Measurements from ENCODE around the gene JARID2. TPM values are rescaled to one million over a fixed set of nuclear protein-coding genes. Genes with fewer than 3 reads are reported as not detected.
"Not testable (repeated sequence)": the region's sequence is repeated elsewhere in the genome, so short reads cannot be mapped to it uniquely, and the experiment has no call there.

The JARID2 gene
- total and polyA plus RNA-seq, 4 donors: 1.4 to 12.3 (median 3.4) TPM

DNA sequence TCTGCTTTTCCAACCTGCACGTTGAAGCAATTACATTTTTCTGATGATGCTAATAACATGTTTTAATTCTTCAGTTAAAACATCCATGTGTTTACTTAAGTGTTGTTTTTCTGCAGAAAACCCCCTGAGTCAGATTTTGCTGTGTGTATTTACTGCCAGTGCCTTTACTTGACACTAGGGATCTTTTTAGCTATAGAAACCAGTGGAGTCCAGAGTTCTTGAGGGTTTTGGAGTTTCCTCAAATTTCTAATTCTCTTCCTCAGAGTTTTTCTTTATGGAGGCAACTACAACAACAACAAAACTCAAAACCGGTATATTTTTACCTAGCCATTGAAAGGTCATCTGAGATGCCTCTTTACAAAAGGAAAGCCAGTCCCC is 168.4 kb downstream of the JARID2 start:
- no peak overlapping the region for H3K27ac ChIP-seq (ENCODE audit: low read depth in 1 of 2, low read length in 2 of 2)
- 88% methylated on average over 2 of the region's 2 CpGs for WGBS
- no peak for TF ChIP-seq RXRA (IDR thresholded peaks at IDR 0.05)
- TF ChIP-seq, protein P1, sequence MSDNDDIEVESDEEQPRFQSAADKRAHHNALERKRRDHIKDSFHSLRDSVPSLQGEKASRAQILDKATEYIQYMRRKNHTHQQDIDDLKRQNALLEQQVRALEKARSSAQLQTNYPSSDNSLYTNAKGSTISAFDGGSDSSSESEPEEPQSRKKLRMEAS (IDR thresholded peaks at IDR 0.05): no peak
- TF ChIP-seq FOXA1 (IDR thresholded peaks at IDR 0.05): no peak
- no peak for TF ChIP-seq FOXA2 (IDR thresholded peaks at IDR 0.05)
- no peak for TF ChIP-seq EGR1 (IDR thresholded peaks at IDR 0.05; ENCODE audit: low read depth in 2 of 2)
- TF ChIP-seq, protein P2, sequence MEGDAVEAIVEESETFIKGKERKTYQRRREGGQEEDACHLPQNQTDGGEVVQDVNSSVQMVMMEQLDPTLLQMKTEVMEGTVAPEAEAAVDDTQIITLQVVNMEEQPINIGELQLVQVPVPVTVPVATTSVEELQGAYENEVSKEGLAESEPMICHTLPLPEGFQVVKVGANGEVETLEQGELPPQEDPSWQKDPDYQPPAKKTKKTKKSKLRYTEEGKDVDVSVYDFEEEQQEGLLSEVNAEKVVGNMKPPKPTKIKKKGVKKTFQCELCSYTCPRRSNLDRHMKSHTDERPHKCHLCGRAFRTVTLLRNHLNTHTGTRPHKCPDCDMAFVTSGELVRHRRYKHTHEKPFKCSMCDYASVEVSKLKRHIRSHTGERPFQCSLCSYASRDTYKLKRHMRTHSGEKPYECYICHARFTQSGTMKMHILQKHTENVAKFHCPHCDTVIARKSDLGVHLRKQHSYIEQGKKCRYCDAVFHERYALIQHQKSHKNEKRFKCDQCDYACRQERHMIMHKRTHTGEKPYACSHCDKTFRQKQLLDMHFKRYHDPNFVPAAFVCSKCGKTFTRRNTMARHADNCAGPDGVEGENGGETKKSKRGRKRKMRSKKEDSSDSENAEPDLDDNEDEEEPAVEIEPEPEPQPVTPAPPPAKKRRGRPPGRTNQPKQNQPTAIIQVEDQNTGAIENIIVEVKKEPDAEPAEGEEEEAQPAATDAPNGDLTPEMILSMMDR (IDR thresholded peaks at IDR 0.05; ENCODE audit: low read depth, low read length, missing input control): no peak
- TF ChIP-seq SP1 (IDR thresholded peaks at IDR 0.05): no peak
- TF ChIP-seq, protein P3, sequence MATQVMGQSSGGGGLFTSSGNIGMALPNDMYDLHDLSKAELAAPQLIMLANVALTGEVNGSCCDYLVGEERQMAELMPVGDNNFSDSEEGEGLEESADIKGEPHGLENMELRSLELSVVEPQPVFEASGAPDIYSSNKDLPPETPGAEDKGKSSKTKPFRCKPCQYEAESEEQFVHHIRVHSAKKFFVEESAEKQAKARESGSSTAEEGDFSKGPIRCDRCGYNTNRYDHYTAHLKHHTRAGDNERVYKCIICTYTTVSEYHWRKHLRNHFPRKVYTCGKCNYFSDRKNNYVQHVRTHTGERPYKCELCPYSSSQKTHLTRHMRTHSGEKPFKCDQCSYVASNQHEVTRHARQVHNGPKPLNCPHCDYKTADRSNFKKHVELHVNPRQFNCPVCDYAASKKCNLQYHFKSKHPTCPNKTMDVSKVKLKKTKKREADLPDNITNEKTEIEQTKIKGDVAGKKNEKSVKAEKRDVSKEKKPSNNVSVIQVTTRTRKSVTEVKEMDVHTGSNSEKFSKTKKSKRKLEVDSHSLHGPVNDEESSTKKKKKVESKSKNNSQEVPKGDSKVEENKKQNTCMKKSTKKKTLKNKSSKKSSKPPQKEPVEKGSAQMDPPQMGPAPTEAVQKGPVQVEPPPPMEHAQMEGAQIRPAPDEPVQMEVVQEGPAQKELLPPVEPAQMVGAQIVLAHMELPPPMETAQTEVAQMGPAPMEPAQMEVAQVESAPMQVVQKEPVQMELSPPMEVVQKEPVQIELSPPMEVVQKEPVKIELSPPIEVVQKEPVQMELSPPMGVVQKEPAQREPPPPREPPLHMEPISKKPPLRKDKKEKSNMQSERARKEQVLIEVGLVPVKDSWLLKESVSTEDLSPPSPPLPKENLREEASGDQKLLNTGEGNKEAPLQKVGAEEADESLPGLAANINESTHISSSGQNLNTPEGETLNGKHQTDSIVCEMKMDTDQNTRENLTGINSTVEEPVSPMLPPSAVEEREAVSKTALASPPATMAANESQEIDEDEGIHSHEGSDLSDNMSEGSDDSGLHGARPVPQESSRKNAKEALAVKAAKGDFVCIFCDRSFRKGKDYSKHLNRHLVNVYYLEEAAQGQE (IDR thresholded peaks at IDR 0.05): no peak
- TF ChIP-seq YY1 (IDR thresholded peaks at IDR 0.05): no peak
- TF ChIP-seq HNF4A (conservative IDR thresholded peaks at IDR 0.05): no peak
- no peak for TF ChIP-seq JUND (IDR thresholded peaks at IDR 0.05)
- TF ChIP-seq, protein P4, sequence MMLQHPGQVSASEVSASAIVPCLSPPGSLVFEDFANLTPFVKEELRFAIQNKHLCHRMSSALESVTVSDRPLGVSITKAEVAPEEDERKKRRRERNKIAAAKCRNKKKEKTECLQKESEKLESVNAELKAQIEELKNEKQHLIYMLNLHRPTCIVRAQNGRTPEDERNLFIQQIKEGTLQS (IDR thresholded peaks at IDR 0.05): no peak
- no peak for TF ChIP-seq GABPA (IDR thresholded peaks at IDR 0.05 in 1 of 2, conservative IDR thresholded peaks at IDR 0.05 in 1 of 2)
- no peak for TF ChIP-seq NR2F2 (IDR thresholded peaks at IDR 0.05)
- TF ChIP-seq HNF4G (IDR thresholded peaks at IDR 0.05): no peak
- no peak for TF ChIP-seq RAD21 (IDR thresholded peaks at IDR 0.05)
- no peak for TF ChIP-seq TAF1 (conservative IDR thresholded peaks at IDR 0.05)
- TF ChIP-seq, protein P5, sequence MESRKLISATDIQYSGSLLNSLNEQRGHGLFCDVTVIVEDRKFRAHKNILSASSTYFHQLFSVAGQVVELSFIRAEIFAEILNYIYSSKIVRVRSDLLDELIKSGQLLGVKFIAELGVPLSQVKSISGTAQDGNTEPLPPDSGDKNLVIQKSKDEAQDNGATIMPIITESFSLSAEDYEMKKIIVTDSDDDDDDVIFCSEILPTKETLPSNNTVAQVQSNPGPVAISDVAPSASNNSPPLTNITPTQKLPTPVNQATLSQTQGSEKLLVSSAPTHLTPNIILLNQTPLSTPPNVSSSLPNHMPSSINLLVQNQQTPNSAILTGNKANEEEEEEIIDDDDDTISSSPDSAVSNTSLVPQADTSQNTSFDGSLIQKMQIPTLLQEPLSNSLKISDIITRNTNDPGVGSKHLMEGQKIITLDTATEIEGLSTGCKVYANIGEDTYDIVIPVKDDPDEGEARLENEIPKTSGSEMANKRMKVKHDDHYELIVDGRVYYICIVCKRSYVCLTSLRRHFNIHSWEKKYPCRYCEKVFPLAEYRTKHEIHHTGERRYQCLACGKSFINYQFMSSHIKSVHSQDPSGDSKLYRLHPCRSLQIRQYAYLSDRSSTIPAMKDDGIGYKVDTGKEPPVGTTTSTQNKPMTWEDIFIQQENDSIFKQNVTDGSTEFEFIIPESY (IDR thresholded peaks at IDR 0.05): no peak
- H3K4me3 ChIP-seq (ENCODE audit: low read depth in 1 of 3, low read length in 3 of 3): no peak overlapping the region
- H3K27me3 ChIP-seq (ENCODE audit: control insufficient read depth in 4 of 4, insufficient read depth in 4 of 4, low read length in 3 of 4): no peaks in the 10 kb centered on the region
- H3K9ac ChIP-seq (ENCODE audit: low read depth in 1 of 2, low read length in 2 of 2): no peak overlapping the region
- no peaks in the 10 kb centered on the region for H3K36me3 ChIP-seq (ENCODE audit: control insufficient read depth in 4 of 4, insufficient read depth in 3 of 4, low read depth in 1 of 4, low read length in 3 of 4)
- H3K9me3 ChIP-seq (ENCODE audit: control insufficient read depth in 4 of 4, low read length in 3 of 4): peaks cover 0 to 6% (median 1%) of the 10 kb centered on the region in 4 donors
- DNase-seq (ENCODE audit: low spot score): no peak
- no peaks in the 10 kb centered on the region for H3K4me1 ChIP-seq (ENCODE audit: control insufficient read depth in 4 of 4, insufficient read depth in 4 of 4, low read length in 3 of 4)

DNA sequence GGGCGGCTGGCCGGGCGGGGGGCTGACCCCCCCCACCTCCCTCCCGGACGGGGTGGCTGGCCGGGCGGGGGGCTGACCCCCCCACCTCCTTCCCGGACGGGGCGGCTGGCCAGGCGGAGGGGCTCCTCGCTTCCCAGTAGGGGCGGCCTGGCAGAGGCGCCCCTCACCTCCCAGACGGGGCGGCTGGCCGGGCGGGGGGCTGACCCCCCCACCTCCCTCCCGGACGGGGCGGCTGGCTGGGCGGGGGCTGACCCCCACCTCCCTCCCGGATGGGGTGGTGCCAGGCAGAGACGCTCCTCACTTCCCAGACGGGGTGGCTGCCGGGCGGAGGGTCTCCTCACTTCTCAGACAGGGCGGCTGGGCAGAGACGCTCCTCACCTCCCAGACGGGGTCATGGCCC is 169.8 kb downstream of the JARID2 start:
- not testable (repeated sequence) for H3K4me3 ChIP-seq (ENCODE audit: low read depth in 1 of 3, low read length in 3 of 3); H3K27ac ChIP-seq (ENCODE audit: low read depth in 1 of 2, low read length in 2 of 2); H3K4me1 ChIP-seq (ENCODE audit: control insufficient read depth in 4 of 4, insufficient read depth in 4 of 4, low read length in 3 of 4); H3K27me3 ChIP-seq (ENCODE audit: control insufficient read depth in 4 of 4, insufficient read depth in 4 of 4, low read length in 3 of 4); H3K36me3 ChIP-seq (ENCODE audit: control insufficient read depth in 4 of 4, insufficient read depth in 3 of 4, low read depth in 1 of 4, low read length in 3 of 4); DNase-seq (ENCODE audit: low spot score); H3K9ac ChIP-seq (ENCODE audit: low read depth in 1 of 2, low read length in 2 of 2)
- peaks cover 0 to 12% (median 4%) of the 10 kb centered on the region in 4 donors for H3K9me3 ChIP-seq (ENCODE audit: control insufficient read depth in 4 of 4, low read length in 3 of 4)
- 98% methylated on average over 30 of the region's 30 CpGs for WGBS

Measured in liver (tissue), 9 donors.